Motor neuron (in vitro differentiated cells): ENCODE results near the gene RNF213. TPM values are rescaled to one million over a fixed set of nuclear protein-coding genes. Genes with fewer than 3 reads are reported as not detected.
"Not testable (repeated sequence)": the region's sequence is repeated elsewhere in the genome, so short reads cannot be mapped to it uniquely, and the experiment has no call there.

Experiments
- ATAC-seq, 8 experiments: fragments of 200-7000 bp; cut with Tn5 transposase; replicated peaks in 6 of 8; 2 replicates each; pipeline ENCODE4 v1.8.0; 2021; ENCODE audit warnings: mild to moderate bottlenecking in 8 of 8, moderate library complexity in 8 of 8
- H3K27ac ChIP-seq, 2 donors: fragments of 250-450 bp; sonication (Bioruptor Pico); 2 replicates each; pipeline ENCODE4 v1.9.0; 2021; ENCODE audit warnings: antibody characterized with exemption in 2 of 2, mild to moderate bottlenecking in 2 of 2, moderate library complexity in 1 of 2
- H3K4me1 ChIP-seq, 2 donors: fragments of 250-450 bp; sonication (Bioruptor Pico); replicated peaks in 1 of 2; 2 replicates each; pipeline ENCODE4 v1.6.1; 2021; ENCODE audit warnings: antibody characterized with exemption in 2 of 2, mild to moderate bottlenecking in 2 of 2, moderate library complexity in 1 of 2
- H3K4me3 ChIP-seq, 5 donors: fragments of 250-450 bp; sonication (Bioruptor Pico); 2 replicates each; pipeline ENCODE4 v1.9.0; 2021; ENCODE audit warnings: antibody characterized with exemption in 5 of 5, mild to moderate bottlenecking in 5 of 5, moderate library complexity in 4 of 5
- WGBS, 10 experiments: fragments of 450-650 bp; shearing (Covaris generic); methylation state at CpG; one replicate each; pipeline ENCODE4 v1.0.0; 2022; 5-methylcytosine and 5-hydroxymethylcytosine counted together
- in situ Hi-C, 9 experiments: fragments of 400-800 bp; cut with MboI; loops; one replicate each; pipeline ENCODE4 v1.15.0; 2021; ENCODE audit warnings: low sequenced_read_pairs in 9 of 9, low pct_unique_long_range_greater_than_20kb in 2 of 9; ENCODE audit not compliant: unreplicated experiment in 9 of 9
- total RNA-seq, 8 experiments: library from RNA; unstranded; fragments of 300-600 nt; gene quantifications; 2 replicates each; pipeline versions ENCODE4 v1.2.3 to v1.2.4, GENCODE V29; 2022

Gene RNF213
- total RNA-seq, 8 experiments from 2014 or later, result 9.2 to 161 (median 29.6) TPM

GRCh38 chr17:80330938-80331337 lies 70.3 kb downstream of the RNF213 start:
- ATAC-seq, in situ Hi-C loops, H3K27ac ChIP-seq, H3K4me3 ChIP-seq, H3K4me1 ChIP-seq: not testable (repeated sequence)
- 40 to 100% (median 80%) methylated on average over 1 to 6 of the region's 6 CpGs; no CpG with 5 or more reads in 1 of the 10 experiments for WGBS, 10 experiments

GRCh38 chr17:80331820-80332219 lies 71.2 kb downstream of the RNF213 start:
- in situ Hi-C loops, result no loop called here
- H3K27ac ChIP-seq, result no peak overlapping the region
- ATAC-seq, result no peak
- H3K4me1 ChIP-seq, result no peaks in the 10 kb centered on the region
- WGBS, 10 experiments, result 75 to 93% (median 84%) methylated on average over 1 to 10 of the region's 10 CpGs; no CpG with 5 or more reads in 2 of the 10 experiments
- H3K4me3 ChIP-seq, result no peak overlapping the region

GRCh38 chr17:80337195-80337895 lies 76.7 kb downstream of the RNF213 start:
- in situ Hi-C loops, result no loop called here
- 70 to 90% (median 80%) methylated on average over 2 to 12 of the region's 27 CpGs; no CpG with 5 or more reads in 3 of the 10 experiments for WGBS, 10 experiments
- no peak for ATAC-seq
- Histone ChIP-seq H3K4me3 (no peak overlapping the region), H3K4me1 (no peaks in the 10 kb centered on the region), H3K27ac (no peak overlapping the region)

GRCh38 chr17:80339118-80339517 lies 78.5 kb downstream of the RNF213 start:
- 60 to 100% (median 85%) methylated on average over 1 to 3 of the region's 8 CpGs; no CpG with 5 or more reads in 4 of the 10 experiments for WGBS, 10 experiments

GRCh38 chr17:80339731-80340456 lies 79.2 kb downstream of the RNF213 start:
- Histone ChIP-seq H3K4me1 (no peaks in the 10 kb centered on the region), H3K4me3 (no peak overlapping the region), H3K27ac (no peak overlapping the region)
- ATAC-seq, result no peak
- WGBS, 10 experiments, result 20 to 100% (median 87%) methylated on average over 1 to 7 of the region's 36 CpGs; no CpG with 5 or more reads in 3 of the 10 experiments
- in situ Hi-C loops, result no loop called here

More at GRCh38 chr17:80339118-80339517, 78.5 kb downstream of the RNF213 start:
- H3K27ac ChIP-seq, result no peak overlapping the region
- no peaks in the 10 kb centered on the region for H3K4me1 ChIP-seq
- no peak overlapping the region for H3K4me3 ChIP-seq
- no peak for ATAC-seq
- in situ Hi-C loops, result no loop called here

GRCh38 chr17:80345321-80345720 lies 84.7 kb downstream of the RNF213 start:
- in situ Hi-C loops, result no loop called here
- no peak overlapping the region for H3K4me3 ChIP-seq
- WGBS, 10 experiments, result 90 to 100% (median 95%) methylated on average over 3 to 9 of the region's 15 CpGs; no CpG with 5 or more reads in 2 of the 10 experiments
- no peak for ATAC-seq
- no peak overlapping the region for H3K27ac ChIP-seq
- no peaks in the 10 kb centered on the region for H3K4me1 ChIP-seq

GRCh38 chr17:80345841-80346497 lies 85.3 kb downstream of the RNF213 start:
- Histone ChIP-seq H3K4me1 (no peaks in the 10 kb centered on the region), H3K27ac (no peak overlapping the region), H3K4me3 (no peak overlapping the region)
- 84 to 100% (median 95%) methylated on average over 2 to 14 of the region's 27 CpGs; no CpG with 5 or more reads in 1 of the 10 experiments for WGBS, 10 experiments
- in situ Hi-C loops, result no loop called here
- no peak for ATAC-seq

GRCh38 chr17:80346498-80347275 lies 86.0 kb downstream of the RNF213 start:
- no peak overlapping the region for H3K27ac ChIP-seq
- 60 to 100% (median 89%) methylated on average over 1 to 18 of the region's 38 CpGs; no CpG with 5 or more reads in 2 of the 10 experiments for WGBS, 10 experiments
- H3K4me3 ChIP-seq, result no peak overlapping the region
- in situ Hi-C loops, result no loop called here
- no peak for ATAC-seq
- no peaks in the 10 kb centered on the region for H3K4me1 ChIP-seq

- no peak for ATAC-seq
- in situ Hi-C loops, result no loop called here
- Histone ChIP-seq H3K4me1 (no peaks in the 10 kb centered on the region), H3K27ac (no peak overlapping the region), H3K4me3 (no peak overlapping the region)
- 83 to 100% (median 100%) methylated on average over 1 to 16 of the region's 19 CpGs; no CpG with 5 or more reads in 2 of the 10 experiments for WGBS, 10 experiments
Observed at GRCh38 chr17:80347536-80347935, 86.9 kb downstream of the RNF213 start.

- Histone ChIP-seq H3K27ac (no peak overlapping the region), H3K4me1 (no peaks in the 10 kb centered on the region), H3K4me3 (no peak overlapping the region)
- ATAC-seq, result no peak
- in situ Hi-C loops, result no loop called here
- WGBS, 10 experiments, result 80 to 100% (median 100%) methylated on average over 1 to 2 of the region's 24 CpGs; no CpG with 5 or more reads in 7 of the 10 experiments
Observed at GRCh38 chr17:80347948-80348351, 87.3 kb downstream of the RNF213 start.

GRCh38 chr17:80348551-80349150 lies 88.0 kb downstream of the RNF213 start:
- in situ Hi-C loops, result no loop called here
- no peak for ATAC-seq
- Histone ChIP-seq H3K27ac (no peak overlapping the region), H3K4me3 (no peak overlapping the region), H3K4me1 (no peaks in the 10 kb centered on the region)
- 88 to 100% (median 98%) methylated on average over 1 to 4 of the region's 18 CpGs; no CpG with 5 or more reads in 4 of the 10 experiments for WGBS, 10 experiments

- Histone ChIP-seq H3K27ac (no peak overlapping the region), H3K4me3 (no peak overlapping the region), H3K4me1 (no peaks in the 10 kb centered on the region)
- 76 to 95% (median 78%) methylated on average over 5 to 7 of the region's 19 CpGs; no CpG with 5 or more reads in 7 of the 10 experiments for WGBS, 10 experiments
- in situ Hi-C loops, result no loop called here
- peak in 2 of 8 experiments; percentile 56 to 62 for ATAC-seq
Observed at GRCh38 chr17:80349151-80349651, 88.5 kb downstream of the RNF213 start.
